HG02973 (cell line): Measurements from ENCODE around the gene CCDC40.

Source experiments
- ATAC-seq: cut with Tn5 transposase; IDR thresholded peaks from one replicate; pipeline ENCODE4 v1.9.1; 2021; ENCODE audit warnings: moderate library complexity; ENCODE audit not compliant: unreplicated experiment

Gene CCDC40

GRCh38 chr17:79997011-79997660, 39.3 kb upstream of the CCDC40 start:
- no peak for ATAC-seq

GRCh38 chr17:80000136-80000535, 36.3 kb upstream of the CCDC40 start:
- ATAC-seq = no peak

GRCh38 chr17:80000981-80001775, 35.3 kb upstream of the CCDC40 start:
- ATAC-seq = no peak

- ATAC-seq = no peak
These were observed 34.3 kb upstream of the CCDC40 start for GRCh38 chr17:80002070-80002641.

GRCh38 chr17:80002690-80003490, 33.6 kb upstream of the CCDC40 start:
- no peak for ATAC-seq

GRCh38 chr17:80003969-80004368, 32.5 kb upstream of the CCDC40 start:
- ATAC-seq = no peak

- ATAC-seq = no peak
These were observed 30.8 kb upstream of the CCDC40 start for GRCh38 chr17:80005360-80006338.

- ATAC-seq = no peak
These were observed 30.1 kb upstream of the CCDC40 start for GRCh38 chr17:80006339-80006720.

- ATAC-seq = no peak
These were observed 29.4 kb upstream of the CCDC40 start for GRCh38 chr17:80006811-80007752.

- no peak for ATAC-seq
These were observed 28.5 kb upstream of the CCDC40 start for GRCh38 chr17:80007939-80008338.

GRCh38 chr17:80008383-80008840, 28.0 kb upstream of the CCDC40 start:
- no peak for ATAC-seq

- ATAC-seq = no peak
These were observed 27.6 kb upstream of the CCDC40 start for GRCh38 chr17:80008848-80009247.

- ATAC-seq = no peak
These were observed 26.8 kb upstream of the CCDC40 start for GRCh38 chr17:80009391-80010282.

GRCh38 chr17:80010283-80010858, 26.1 kb upstream of the CCDC40 start:
- no peak for ATAC-seq

GRCh38 chr17:80011989-80012555, 24.4 kb upstream of the CCDC40 start:
- no peak for ATAC-seq

- ATAC-seq = no peak
These were observed 23.4 kb upstream of the CCDC40 start for GRCh38 chr17:80012765-80013741.
